ENCODE results near the gene CCDC9. TPM values are rescaled to one million over a fixed set of nuclear protein-coding genes. Genes with fewer than 3 reads are reported as not detected.
"Not testable (repeated sequence)": the region's sequence is repeated elsewhere in the genome, so short reads cannot be mapped to it uniquely, and the experiment has no call there.

CCDC9 gene
- total RNA-seq, 2 experiments from 2014 or later, result 21.3 to 22.3 TPM

DNA sequence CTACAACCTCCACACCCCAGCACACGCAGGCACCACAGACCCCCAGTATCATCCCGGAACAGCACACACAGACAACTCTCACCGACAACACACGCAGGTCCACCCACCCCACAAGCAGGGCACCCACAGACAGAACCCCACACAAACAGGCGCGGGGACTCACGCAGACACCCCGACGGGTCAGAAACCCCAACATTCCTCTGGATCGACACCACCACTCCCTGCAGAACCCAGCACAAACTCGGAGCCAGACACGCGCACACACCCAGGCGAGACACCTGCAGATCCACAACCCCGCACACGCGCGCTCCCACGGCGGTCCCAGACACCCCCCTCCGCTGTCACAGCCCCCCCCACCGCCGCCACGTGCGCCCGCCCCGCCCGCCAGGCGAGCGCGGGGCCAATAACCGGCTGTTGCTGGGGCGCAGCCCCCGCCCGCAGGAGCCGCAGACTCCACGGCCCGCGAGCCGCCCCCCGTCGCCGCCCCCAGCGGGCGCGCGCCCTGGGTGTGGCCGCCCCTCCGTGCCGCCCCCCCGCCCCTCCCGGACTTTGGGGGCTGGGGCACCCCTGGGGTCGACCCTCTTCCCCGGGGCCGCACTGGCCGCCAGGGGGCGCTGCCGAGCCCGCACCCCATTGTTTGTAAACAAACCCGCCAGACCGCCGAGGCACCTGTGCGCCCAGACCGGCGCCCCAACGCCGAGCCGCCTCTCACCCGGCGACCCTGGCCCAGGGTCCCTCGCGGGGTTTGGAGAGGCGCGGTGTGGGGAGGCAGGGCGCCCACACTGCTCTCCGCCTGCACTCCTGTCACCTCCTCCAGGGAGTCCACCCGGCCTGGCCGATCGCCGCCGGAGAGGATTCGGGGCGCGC, 26.0 kb upstream of the CCDC9 start:
- ChIA-PET CTCF (interaction anchor here (0.8 to 5.0 kb wide), 3 partner anchors 9 to 20 kb away, joined by 5 to 71 read pairs (median 5); no protein-coding TSS in a partner anchor), POLR2A (no interaction called here)

DNA sequence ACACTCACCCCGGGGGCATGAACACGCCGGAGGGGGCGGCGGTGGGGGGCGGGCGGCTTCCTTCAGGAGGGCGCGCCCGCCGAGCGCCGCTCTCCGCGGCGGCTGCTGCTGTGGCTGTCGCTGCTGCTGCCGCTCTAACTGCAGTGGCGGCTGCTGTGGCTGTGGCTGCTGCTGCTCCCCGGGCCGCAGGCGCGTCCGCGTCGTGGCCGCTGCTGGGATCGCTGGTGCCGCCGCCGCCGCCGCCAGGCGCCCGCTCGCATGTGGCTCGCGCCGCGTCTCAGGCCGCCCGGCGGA, 25.5 kb upstream of the CCDC9 start, which contains the start of gene BBC3:
Gene BBC3 (minus strand): TSS at position 279 of the 294 bp plus-strand sequence. CDS start 2,768 bp downstream, outside the sequence.
- POLR2A ChIA-PET, result no interaction called here
- CTCF ChIA-PET, result no interaction called here

- ChIA-PET POLR2A (interaction anchor here (1.4 kb wide), 1 partner anchor 12 kb away, joined by 9 read pairs; no protein-coding TSS in a partner anchor), CTCF (interaction anchor here (1.2 to 1.6 kb wide), 4 partner anchors 11 to 25 kb away, joined by 3 to 9 read pairs (median 5); partner anchors contain the start of gene CCDC9)
Measured at GRCh38 chr19:47231215-47232054, 24.9 kb upstream of the CCDC9 start.

- POLR2A ChIA-PET, result interaction anchor here (1.2 to 1.4 kb wide), 2 partner anchors 8 to 11 kb away, joined by 6 to 9 read pairs; no protein-coding TSS in a partner anchor
- CTCF ChIA-PET, result interaction anchor here (0.6 to 1.6 kb wide), 10 partner anchors 12 to 504 kb away, joined by 3 to 9 read pairs (median 4); partner anchors contain the start of gene CCDC9
Measured at GRCh38 chr19:47232422-47233211, 23.7 kb upstream of the CCDC9 start.

GRCh38 chr19:47236072-47236675, 20.2 kb upstream of the CCDC9 start:
- ChIA-PET CTCF (interaction anchor here (0.7 to 1.5 kb wide), 2 partner anchors 9 to 11 kb away, joined by 3 to 4 read pairs; no protein-coding TSS in a partner anchor), POLR2A (no interaction called here)

DNA sequence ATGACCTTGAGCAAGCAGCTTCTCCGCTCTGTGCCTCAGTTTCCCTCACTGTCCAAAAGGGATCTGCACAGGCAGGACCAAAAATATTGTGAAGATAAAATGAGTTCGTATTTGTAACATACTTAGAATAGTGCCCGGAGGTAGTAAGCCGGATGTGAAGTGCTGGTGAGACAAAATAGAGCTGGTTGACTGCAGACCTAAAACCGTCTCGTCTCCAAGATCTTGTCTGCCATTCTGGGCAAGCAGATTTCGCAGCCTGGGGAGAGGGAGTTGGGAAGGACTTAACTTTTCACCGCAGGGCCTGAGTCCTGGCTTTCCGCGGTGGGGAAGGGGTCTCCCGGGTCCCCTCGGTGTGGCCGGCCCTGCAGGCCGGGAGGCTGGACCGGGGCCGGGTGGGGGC, 17.2 kb upstream of the CCDC9 start:
- ChIA-PET POLR2A (interaction anchor here (2.2 kb wide), 1 partner anchor 13 kb away, joined by 12 read pairs; no protein-coding TSS in a partner anchor), CTCF (interaction anchor here (1.3 to 2.7 kb wide), 3 partner anchors 9 to 29 kb away, joined by 3 to 8 read pairs (median 5); no protein-coding TSS in a partner anchor)

DNA sequence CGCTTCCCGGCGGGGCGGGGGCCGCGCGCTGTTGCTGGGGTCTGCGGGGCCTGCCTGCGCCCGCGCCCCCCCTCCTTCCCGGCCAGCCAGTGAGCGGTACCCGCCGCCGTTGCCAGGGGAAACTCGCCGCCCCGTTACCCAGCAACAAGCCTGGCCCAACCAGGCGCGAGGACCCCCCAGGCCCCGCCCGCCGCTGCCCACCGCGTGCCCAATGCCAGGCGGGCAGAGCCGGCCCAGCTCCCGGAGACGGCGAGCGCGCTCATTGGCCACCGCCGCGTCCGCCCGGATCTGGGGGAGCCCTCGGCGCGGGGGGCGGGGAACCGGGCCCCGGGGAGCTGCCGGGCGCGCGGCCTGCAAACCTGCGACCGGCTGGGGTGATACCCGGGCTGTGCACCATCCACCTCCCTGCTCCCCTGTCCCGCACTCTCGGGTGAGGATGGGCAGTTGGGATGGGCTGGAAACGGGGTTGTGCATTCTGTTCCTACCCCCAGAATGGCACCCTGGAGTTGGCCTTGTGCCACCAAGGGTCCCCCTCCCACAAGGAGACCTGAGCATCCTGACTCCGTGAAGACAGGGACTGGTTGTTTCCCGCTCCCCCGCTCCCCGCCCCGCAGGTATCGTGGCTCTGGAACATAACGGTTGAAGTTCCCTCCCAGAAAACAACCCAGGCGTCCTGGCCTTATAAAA, 16.6 kb upstream of the CCDC9 start:
- POLR2A ChIA-PET, result interaction anchor here (2.2 kb wide), 1 partner anchor 13 kb away, joined by 12 read pairs; no protein-coding TSS in a partner anchor
- CTCF ChIA-PET, result interaction anchor here (1.4 to 2.7 kb wide), 4 partner anchors 10 to 91 kb away, joined by 4 to 8 read pairs (median 6); no protein-coding TSS in a partner anchor

DNA sequence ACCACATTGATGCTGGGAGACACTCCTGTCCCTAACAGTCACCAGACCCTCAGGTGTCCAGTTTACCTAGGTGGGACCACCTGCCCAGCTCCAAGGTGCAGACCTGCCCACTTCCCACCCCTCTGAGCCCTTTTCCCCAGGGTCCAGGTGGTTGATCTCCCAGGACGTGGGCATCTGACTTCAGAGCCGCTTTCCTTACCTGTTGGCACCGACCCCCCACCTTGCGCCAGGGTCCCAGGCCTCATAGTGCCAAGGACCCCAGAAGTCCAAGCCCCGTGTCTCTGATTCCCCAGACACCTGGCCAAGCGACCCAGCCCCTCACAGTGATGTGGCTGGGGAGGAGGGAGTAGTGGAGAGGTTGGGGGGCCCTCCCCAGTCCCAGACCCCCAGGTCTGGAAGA, 15.8 kb upstream of the CCDC9 start:
- CTCF ChIA-PET, result interaction anchor here (1.4 to 2.7 kb wide), 3 partner anchors 14 to 92 kb away, joined by 4 to 8 read pairs (median 6); no protein-coding TSS in a partner anchor
- POLR2A ChIA-PET, result interaction anchor here (0.6 to 2.2 kb wide), 3 partner anchors 8 to 15 kb away, joined by 3 to 12 read pairs (median 6); no protein-coding TSS in a partner anchor

DNA sequence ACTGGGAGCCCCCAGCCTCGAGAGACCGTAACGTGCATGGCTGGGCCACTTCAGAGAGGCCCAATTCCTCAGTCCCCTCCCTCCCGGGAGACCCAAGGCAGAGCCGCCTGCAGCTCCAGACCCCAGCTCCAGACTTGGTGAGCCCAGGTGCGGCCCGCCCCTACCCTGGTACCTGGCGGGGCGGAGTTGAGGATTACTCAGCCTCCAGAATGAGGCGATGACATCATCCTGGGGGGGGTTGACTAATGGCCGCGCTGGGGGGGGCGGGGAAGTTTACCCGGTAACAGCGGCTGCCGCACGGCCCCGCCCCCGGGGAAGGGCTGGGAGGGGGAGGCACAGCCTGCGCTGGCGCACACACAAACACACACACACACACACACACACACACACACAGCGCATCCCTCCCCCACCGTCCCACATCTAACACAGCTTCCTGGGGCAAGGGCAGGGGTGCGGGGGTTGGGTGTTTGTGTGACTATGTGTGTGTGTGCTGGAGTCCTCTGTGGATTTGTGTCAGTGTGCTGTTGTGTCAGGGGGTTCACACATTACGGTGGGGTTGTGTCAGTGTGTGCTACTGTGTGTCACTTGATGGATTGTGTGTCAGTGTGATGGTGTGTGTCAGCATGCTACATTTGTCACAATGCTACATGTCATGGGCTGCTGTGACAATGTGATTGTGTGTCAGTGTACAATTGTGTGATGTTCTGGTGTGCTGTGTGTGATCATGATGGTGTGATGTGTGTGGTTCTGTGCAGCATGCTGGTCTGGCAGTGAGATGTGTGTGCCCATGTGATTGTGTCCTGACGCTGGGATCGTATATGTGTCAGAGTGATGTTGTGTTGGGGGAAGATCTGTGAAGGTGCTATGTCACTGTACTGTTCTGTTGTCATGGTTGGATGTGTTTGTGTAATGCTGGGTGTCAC, 15.1 kb upstream of the CCDC9 start:
- ChIA-PET CTCF (interaction anchor here (1.4 to 2.7 kb wide), 3 partner anchors 15 to 93 kb away, joined by 4 to 8 read pairs (median 6); no protein-coding TSS in a partner anchor), POLR2A (interaction anchor here (0.6 to 0.7 kb wide), 3 partner anchors 8 to 184 kb away, joined by 3 to 6 read pairs (median 3); no protein-coding TSS in a partner anchor)

DNA sequence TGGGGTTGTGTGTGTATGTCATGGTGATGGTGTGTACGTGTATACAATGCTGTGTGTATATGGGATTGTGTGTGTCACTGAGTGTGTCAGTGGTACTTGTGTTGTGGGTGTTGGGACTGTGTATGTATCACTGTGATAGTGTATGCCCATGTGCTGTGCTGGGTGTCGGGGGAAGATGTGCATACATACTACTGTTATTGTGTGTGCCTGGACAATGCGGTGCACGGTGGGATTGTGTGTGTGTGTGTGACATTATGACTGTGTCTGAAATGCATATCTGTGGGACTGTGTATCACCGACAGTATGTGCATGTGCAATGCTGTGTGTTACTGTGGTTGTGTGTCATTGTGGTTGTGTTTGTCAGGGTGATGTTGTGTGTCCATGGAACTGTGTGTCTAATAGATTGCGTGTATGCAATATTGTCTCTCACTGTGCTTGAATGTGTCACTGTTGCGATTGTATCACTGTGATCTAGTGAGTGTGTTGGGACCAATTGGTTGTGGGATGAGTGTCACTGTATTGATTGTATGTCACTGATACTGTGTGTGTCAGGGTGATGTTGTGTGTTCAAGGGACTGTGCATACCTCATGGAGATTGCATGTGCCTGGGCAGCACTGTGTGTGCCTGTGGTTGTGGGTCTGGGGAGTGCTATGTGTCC, 14.3 kb upstream of the CCDC9 start:
- ChIA-PET POLR2A (interaction anchor here (0.6 to 1.4 kb wide), 2 partner anchors 16 to 185 kb away, joined by 3 to 10 read pairs; no protein-coding TSS in a partner anchor), CTCF (interaction anchor here (1.4 to 6.1 kb wide), 3 partner anchors 15 to 31 kb away, joined by 6 to 71 read pairs (median 8); no protein-coding TSS in a partner anchor)

DNA sequence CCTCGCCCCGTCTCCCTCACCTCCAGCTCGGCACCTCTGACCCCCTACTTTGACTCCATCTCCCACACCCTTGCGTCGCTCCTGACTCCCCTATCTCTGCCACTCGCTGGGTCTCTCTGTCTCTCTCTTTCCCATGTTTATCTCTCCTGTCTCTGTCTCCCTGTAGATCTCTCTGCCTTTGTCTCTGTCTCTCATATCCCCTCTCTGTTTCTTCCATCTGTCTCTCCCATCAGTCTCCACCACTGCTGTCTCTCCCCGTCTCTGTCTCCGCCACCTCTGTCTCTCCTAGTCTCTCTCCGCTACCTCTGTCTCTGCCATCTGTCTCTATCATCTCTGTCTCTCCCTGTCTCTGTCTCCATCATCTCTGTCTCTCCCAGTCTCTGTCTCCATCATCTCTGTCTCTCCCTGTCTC, 13.0 kb upstream of the CCDC9 start:
- POLR2A ChIA-PET, result interaction anchor here (0.7 to 1.7 kb wide), 10 partner anchors 11 to 280 kb away, joined by 3 to 34 read pairs (median 9); partner anchors contain the start of genes CCDC9 and INAFM1
- CTCF ChIA-PET, result interaction anchor here (0.6 to 6.6 kb wide), 13 partner anchors 10 to 230 kb away, joined by 3 to 100 read pairs (median 9); partner anchors contain the start of gene CCDC9

- POLR2A ChIA-PET, result interaction anchor here (0.7 to 1.7 kb wide), 12 partner anchors 12 to 134 kb away, joined by 3 to 34 read pairs (median 8); partner anchors contain the start of genes CCDC9, INAFM1 and ZC3H4
- CTCF ChIA-PET, result interaction anchor here (0.5 to 6.6 kb wide), 36 partner anchors 9 to 231 kb away, joined by 3 to 100 read pairs (median 6); partner anchors contain the start of genes CCDC9, SAE1 and ZC3H4
Measured at GRCh38 chr19:47243776-47244547, 12.4 kb upstream of the CCDC9 start.

DNA sequence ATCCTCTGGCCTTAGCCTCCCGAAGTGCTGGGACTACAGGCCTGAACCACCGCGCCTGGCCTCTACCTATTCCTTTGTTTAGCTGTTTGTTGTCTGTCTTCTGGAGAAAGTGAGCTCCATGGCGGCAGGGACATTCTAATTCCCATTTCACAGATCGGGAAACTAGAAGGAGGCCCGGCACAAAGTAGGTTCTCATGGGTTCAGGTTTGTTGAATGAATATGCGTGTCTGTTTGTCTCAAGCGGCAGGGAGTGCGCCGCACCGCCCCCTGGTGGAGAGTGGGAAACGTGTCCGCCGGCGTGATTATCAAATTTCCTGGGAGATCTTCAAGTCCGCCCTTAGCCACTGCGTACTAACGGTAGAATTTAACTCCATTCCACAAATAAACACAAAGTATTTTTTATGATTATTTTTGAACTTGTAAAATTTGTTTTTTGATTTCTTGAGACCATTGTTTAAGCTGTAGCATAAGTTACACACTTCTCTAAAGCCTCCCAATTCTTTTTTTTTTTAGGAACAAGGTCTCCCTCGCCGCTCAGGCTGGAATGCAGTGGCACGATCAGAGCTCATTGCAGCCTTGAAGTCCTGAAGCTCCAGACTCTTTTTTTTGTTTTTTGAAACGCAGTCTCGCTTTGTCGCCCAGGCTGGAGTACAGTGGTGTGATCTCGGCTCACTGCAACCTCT, 8.9 kb upstream of the CCDC9 start:
- CTCF ChIA-PET, result interaction anchor here (0.6 to 6.6 kb wide), 19 partner anchors 9 to 234 kb away, joined by 3 to 100 read pairs (median 5); partner anchors contain the start of genes CCDC9 and SAE1
- POLR2A ChIA-PET, result interaction anchor here (1.4 kb wide), 1 partner anchor 21 kb away, joined by 8 read pairs; no protein-coding TSS in a partner anchor

DNA sequence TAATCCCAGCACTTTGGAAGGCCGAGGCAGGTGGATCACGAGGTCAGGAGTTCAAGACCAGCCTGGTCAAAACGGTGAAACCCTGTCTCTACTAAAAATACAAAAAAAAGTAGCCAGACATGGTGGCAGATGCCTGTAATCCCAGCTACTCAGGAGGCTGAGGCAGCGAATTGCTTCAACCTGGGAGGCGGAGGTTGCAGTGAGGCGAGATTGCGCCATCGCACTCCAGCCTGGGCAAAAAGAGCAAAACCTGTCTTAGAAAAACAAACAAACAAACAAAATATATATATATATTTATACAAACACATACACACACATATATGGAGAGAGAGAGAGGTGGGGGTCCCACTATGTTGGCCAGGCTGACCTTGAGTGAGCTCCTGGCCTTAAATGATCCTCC, 3.3 kb upstream of the CCDC9 start:
- POLR2A ChIA-PET, result not testable (repeated sequence)
- CTCF ChIA-PET, result interaction anchor here (1.6 kb wide), 1 partner anchor 9 kb away, joined by 6 read pairs; no protein-coding TSS in a partner anchor
